ENCODE measurements around the gene WIZ. TPM values are rescaled to one million over a fixed set of nuclear protein-coding genes. Genes with fewer than 3 reads are reported as not detected.

Gene WIZ
- total and polyA plus RNA-seq, 9 of the 15 experiments (the other 6 are each of a cell fraction or from before 2014, with no cell fraction given) = 0.06 to 37.5 (median 4.8) TPM

DNA sequence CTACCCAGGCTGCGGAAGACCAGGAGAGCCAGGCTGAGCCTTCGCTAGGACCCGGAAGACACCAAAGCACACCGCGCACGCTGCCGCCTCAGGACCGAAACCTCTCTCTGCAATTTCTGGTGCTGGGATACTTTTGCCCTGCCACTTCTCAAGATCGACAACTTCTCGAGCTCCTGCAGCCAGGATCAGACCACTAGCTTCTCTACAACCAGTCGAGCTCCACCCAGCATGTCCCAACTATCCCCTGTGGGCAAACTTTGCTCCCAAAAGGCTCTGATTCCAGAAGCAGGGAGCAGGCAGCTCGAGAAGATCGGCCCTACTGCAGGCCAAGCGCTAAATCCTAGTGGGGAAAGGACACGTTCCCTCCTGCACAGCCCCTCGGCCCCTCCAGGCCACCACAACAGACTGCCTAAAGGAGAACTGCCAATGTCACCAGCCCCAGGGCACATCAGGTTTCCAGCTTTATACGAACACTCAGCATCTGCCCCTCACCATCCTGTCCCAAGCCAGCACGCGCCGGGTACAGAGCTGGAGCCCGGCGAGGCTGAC, 71.1 kb downstream of the WIZ start (continued):
- TF ChIP-seq, protein P1, sequence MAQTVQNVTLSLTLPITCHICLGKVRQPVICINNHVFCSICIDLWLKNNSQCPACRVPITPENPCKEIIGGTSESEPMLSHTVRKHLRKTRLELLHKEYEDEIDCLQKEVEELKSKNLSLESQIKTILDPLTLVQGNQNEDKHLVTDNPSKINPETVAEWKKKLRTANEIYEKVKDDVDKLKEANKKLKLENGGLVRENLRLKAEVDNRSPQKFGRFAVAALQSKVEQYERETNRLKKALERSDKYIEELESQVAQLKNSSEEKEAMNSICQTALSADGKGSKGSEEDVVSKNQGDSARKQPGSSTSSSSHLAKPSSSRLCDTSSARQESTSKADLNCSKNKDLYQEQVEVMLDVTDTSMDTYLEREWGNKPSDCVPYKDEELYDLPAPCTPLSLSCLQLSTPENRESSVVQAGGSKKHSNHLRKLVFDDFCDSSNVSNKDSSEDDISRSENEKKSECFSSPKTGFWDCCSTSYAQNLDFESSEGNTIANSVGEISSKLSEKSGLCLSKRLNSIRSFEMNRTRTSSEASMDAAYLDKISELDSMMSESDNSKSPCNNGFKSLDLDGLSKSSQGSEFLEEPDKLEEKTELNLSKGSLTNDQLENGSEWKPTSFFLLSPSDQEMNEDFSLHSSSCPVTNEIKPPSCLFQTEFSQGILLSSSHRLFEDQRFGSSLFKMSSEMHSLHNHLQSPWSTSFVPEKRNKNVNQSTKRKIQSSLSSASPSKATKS (CRISPR knock-in tag; IDR thresholded peaks at IDR 0.05) = no peak
- no peak for TF ChIP-seq SOX6 (IDR thresholded peaks at IDR 0.05)
- no peak for TF ChIP-seq ZNF445 (CRISPR knock-in tag; IDR thresholded peaks at IDR 0.05; ENCODE audit: low read depth)
- no peak for TF ChIP-seq PHB2 (IDR thresholded peaks at IDR 0.05; ENCODE audit: low read depth)
- no peak for TF ChIP-seq ADNP (tag; IDR thresholded peaks at IDR 0.05)
- TF ChIP-seq ESRRB (CRISPR knock-in tag; IDR thresholded peaks at IDR 0.05; ENCODE audit: borderline replicate concordance) = no peak
- no peak for TF ChIP-seq CREM (IDR thresholded peaks at IDR 0.05; ENCODE audit: low read depth)
- no peak for TF ChIP-seq GTF2A2 (tag; IDR thresholded peaks at IDR 0.05)
- TF ChIP-seq, protein P2, sequence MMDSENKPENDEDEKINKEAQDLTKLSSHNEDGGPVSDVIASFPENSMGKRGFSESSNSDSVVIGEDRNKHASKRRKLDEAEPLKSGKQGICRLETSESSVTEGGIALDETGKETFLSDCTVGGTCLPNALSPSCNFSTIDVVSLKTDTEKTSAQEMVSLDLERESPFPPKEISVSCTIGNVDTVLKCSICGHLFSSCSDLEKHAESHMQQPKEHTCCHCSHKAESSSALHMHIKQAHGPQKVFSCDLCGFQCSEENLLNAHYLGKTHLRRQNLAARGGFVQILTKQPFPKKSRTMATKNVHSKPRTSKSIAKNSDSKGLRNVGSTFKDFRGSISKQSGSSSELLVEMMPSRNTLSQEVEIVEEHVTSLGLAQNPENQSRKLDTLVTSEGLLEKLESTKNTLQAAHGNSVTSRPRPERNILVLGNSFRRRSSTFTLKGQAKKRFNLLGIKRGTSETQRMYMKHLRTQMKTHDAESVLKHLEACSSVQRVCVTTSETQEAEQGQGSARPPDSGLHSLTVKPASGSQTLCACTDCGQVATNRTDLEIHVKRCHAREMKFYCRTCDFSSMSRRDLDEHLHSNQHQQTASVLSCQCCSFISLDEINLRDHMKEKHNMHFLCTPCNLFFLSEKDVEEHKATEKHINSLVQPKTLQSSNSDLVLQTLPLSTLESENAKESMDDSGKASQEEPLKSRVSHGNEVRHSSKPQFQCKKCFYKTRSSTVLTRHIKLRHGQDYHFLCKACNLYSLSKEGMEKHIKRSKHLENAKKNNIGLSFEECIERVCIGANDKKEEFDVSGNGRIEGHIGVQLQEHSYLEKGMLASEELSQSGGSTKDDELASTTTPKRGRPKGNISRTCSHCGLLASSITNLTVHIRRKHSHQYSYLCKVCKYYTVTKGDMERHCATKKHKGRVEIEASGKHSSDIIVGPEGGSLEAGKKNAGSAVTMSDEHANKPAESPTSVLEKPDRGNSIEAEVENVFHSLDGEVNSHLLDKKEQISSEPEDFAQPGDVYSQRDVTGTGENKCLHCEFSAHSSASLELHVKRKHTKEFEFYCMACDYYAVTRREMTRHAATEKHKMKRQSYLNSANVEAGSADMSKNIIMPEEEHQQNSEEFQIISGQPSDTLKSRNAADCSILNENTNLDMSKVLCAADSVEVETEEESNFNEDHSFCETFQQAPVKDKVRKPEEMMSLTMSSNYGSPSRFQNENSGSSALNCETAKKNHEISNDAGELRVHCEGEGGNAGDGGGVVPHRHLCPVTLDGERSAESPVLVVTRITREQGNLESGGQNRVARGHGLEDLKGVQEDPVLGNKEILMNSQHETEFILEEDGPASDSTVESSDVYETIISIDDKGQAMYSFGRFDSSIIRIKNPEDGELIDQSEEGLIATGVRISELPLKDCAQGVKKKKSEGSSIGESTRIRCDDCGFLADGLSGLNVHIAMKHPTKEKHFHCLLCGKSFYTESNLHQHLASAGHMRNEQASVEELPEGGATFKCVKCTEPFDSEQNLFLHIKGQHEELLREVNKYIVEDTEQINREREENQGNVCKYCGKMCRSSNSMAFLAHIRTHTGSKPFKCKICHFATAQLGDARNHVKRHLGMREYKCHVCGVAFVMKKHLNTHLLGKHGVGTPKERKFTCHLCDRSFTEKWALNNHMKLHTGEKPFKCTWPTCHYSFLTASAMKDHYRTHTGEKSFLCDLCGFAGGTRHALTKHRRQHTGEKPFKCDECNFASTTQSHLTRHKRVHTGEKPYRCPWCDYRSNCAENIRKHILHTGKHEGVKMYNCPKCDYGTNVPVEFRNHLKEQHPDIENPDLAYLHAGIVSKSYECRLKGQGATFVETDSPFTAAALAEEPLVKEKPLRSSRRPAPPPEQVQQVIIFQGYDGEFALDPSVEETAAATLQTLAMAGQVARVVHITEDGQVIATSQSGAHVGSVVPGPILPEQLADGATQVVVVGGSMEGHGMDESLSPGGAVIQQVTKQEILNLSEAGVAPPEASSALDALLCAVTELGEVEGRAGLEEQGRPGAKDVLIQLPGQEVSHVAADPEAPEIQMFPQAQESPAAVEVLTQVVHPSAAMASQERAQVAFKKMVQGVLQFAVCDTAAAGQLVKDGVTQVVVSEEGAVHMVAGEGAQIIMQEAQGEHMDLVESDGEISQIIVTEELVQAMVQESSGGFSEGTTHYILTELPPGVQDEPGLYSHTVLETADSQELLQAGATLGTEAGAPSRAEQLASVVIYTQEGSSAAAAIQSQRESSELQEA (IDR thresholded peaks at IDR 0.05; ENCODE audit: low read depth) = no peak
- no peak for TF ChIP-seq ZNF277 (CRISPR knock-in tag; IDR thresholded peaks at IDR 0.05; ENCODE audit: borderline replicate concordance)
- TF ChIP-seq GTF2B (IDR thresholded peaks at IDR 0.05; ENCODE audit: extremely low read depth, insufficient read length) = no peak
- no peak for TF ChIP-seq CBX3 (IDR thresholded peaks at IDR 0.05; ENCODE audit: borderline replicate concordance in 1 of 2, low read length in 2 of 2)
- no peak; the same call in 1 of the 2 replicates for TF ChIP-seq TAF7 (tag; IDR thresholded peaks at IDR 0.05)
- no peak for TF ChIP-seq RFX5 (IDR thresholded peaks at IDR 0.05; ENCODE audit: low read depth, low read length)
- no peak for TF ChIP-seq IFI16 (CRISPR knock-in tag; IDR thresholded peaks at IDR 0.05)
- no peak for TF ChIP-seq U2AF2 (optimal IDR thresholded peaks at IDR 0.05; ENCODE audit: low read depth, low read length)
- TF ChIP-seq STAT5A (IDR thresholded peaks at IDR 0.05; ENCODE audit: borderline replicate concordance, low read length) = no peak

Data from K562 (cell line).